Activated T-helper 1 cell treated with Interleukin-2 at 50 U/mL for 16 hours (primary cell): ENCODE measurements around the gene SERAC1.

Experiments
- DNase-seq: peaks from one replicate; pipeline ENCODE4 v3.0.0-alpha.2; 2020; ENCODE audit warnings: low read depth

Gene SERAC1

GRCh38 chr6:158077676-158078075 lies 90.4 kb downstream of the SERAC1 start:
- DNase-seq = no peak

- no peak for DNase-seq
Observed at GRCh38 chr6:158076548-158076947, 91.5 kb downstream of the SERAC1 start.

GRCh38 chr6:158073776-158074175 lies 94.3 kb downstream of the SERAC1 start:
- DNase-seq = no peak

GRCh38 chr6:158072083-158072721 lies 95.9 kb downstream of the SERAC1 start:
- DNase-seq = peak; percentile 43

GRCh38 chr6:158071121-158072082 lies 96.7 kb downstream of the SERAC1 start:
- no peak for DNase-seq

GRCh38 chr6:158070513-158070912 lies 97.5 kb downstream of the SERAC1 start:
- DNase-seq = no peak

- no peak for DNase-seq
Observed at GRCh38 chr6:158069800-158070195, 98.3 kb downstream of the SERAC1 start.

GRCh38 chr6:158068893-158069799 lies 98.9 kb downstream of the SERAC1 start:
- DNase-seq = no peak

GRCh38 chr6:158068156-158068892 lies 99.7 kb downstream of the SERAC1 start:
- no peak for DNase-seq

GRCh38 chr6:158067436-158068015 lies 100.5 kb downstream of the SERAC1 start:
- no peak for DNase-seq

- no peak for DNase-seq
Observed at GRCh38 chr6:158066136-158066781, 101.8 kb downstream of the SERAC1 start.

GRCh38 chr6:158064725-158065251 lies 103.3 kb downstream of the SERAC1 start:
- DNase-seq = no peak

- DNase-seq = no peak
Observed at GRCh38 chr6:158063736-158064135, 104.3 kb downstream of the SERAC1 start.

GRCh38 chr6:158061709-158062461 lies 106.2 kb downstream of the SERAC1 start:
- DNase-seq = no peak

GRCh38 chr6:158061361-158061708 lies 106.7 kb downstream of the SERAC1 start:
- no peak for DNase-seq

GRCh38 chr6:158060455-158061360 lies 107.4 kb downstream of the SERAC1 start:
- no peak for DNase-seq
